NCI-H226 (cell line): ENCODE measurements around the gene TRIM7.
A peak's percentile ranks its signal among the peaks of the same experiment; 100 is the strongest.
"Not testable (repeated sequence)": the region's sequence is repeated elsewhere in the genome, so short reads cannot be mapped to it uniquely, and the experiment has no call there.

ENCODE experiments used
- DNase-seq: peaks from one replicate; pipeline ENCODE4 v3.0.0-alpha.2; 2015

Gene TRIM7

DNA sequence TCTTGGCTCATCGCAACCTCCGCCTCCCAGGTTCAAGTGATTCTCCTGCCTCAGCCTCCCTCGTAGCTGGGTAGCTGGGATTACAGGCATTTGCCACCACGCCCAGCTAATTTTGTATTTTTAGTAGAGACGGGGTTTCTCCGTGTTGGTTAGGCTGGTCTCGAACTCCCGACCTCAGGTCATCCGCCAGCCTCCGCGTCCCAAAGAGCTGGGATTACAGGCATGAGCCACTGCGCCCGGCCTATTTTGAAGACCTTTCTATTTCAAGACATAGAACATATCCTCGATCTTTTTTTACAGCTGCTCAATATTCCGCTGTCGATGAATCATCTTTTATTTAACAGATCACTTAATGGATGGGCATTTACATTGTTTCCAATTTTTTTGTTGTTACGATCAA, 5.7 kb upstream of the TRIM7 start:
- DNase-seq: not testable (repeated sequence)

DNA sequence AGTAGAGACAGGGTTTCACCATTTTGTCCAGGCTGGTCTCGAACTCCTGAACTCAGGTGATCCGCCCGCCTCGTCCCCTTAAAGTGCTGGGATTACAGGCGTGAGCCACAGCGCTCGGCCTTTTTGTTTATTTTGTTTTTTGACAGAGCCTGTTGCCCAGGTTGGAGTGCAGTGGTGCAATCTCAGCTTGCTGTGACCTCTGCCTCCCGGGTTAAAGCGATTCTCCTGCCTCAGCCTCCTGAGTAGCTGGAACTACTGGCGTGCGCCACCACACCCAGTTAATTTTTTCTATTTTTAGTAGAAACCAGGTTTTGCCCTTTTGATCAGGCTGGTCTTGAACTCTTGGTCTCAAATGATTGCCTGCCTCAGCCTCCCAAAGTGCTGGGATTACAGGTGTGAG, 5.2 kb upstream of the TRIM7 start:
- DNase-seq: not testable (repeated sequence)

DNA sequence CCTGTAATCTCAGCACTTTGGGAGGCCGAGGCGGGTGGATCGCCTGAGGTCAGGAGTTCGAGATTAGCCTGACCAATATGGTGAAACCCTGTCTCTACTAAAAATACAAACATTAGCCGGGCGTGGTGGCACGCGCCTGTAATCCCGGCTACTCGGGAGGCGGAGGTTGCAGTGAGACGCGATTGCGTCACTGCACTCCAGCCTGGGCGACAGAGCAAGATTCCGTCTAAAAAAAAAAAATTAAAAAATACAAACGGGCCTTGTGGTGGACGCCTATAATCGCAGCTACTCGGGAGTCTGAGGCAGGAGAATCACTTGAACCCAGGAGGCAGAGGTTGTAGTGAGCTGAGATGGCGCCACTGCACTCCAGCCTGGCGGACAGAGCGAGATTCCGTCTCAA, 4.0 kb upstream of the TRIM7 start:
- not testable (repeated sequence) for DNase-seq

DNA sequence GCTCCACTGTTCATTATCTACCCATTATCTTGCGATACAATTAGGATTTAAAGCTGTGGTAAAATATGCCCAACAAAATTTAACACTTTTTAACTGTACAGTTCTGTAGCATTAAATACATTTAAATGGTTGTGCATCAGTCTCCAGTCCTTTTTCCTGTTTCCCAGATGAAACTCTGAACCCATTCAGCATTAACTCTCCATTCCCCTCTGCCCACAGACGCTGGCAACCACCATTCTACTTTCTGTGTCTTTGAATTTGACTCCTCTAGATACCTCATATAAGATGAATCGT, 2.9 kb upstream of the TRIM7 start:
- DNase-seq: no peak

DNA sequence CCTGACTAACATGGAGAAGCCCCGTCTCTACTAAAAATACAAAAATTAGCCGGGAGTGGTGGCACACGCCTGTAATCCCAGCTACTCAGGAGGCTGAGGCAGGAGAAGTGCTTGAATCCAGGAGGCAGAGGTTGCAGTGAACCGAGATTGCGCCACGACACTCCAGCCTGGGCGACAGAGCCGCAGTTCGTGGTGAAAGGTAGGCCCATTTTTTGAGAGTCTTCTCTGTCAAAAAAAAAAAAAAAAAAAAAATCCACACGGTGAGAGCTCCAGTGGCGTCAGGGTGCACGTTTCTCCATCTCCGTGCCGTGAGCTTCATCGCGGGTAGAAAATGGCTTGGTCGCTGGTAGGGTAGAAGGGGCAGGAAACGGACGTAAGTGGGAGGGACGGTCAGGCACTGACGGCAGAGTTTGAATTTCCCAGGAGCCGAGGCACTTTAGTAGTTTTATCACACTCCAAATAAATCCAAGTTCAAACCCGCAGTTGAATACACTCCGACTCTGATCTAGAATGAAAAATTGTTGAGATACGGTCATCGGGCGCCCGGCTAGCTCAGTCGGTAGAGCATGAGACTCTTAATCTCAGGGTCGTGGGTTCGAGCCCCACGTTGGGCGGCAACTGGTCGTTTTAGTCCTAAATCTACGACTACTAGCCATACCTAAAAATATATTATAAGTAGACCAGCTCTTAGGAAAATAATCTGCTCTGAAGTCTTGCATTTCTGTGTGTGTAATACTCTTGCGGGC, 2.4 kb upstream of the TRIM7 start:
- peak; percentile 86 for DNase-seq

DNA sequence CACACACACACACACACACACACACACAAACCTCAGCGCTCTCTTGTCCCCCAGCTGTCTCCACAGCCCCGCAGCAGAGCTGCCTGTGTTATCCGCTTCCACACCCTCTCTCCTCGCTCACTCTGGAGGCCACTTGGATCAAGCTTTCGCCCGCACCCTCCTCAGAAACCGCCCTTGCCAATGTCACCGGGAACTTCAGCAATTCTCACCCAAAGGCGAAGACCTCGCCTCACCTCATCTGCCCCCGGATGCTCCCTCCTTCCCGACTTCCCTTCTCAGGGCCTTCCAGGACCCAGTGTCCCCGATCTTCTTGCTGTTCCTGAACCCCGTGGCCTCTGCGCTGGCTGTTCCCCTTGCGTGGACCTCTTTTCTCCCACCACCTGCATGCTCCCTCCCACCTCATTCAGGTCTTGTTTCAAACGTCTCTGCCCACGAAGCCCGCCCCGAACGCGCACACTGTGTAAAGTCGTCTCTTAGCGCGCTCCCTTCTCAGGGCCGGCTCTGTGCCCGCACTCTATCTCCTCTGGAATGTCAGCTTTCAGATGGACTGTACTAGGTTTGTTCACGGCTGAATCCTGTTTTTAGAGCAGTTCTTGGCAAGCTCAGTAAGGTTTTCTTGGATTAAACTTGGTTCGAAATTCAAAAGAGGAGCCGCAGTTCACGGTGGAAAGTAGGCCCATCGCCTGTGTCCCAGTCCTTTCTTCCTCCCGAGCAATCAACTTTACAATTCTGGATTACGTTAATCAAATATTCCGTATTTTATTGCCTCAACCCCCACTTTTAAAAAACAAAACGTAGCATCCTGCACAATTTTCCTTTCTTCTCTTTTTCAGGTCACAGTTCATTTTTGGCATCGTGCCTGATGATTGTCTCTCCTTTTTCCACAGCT, 1.0 kb upstream of the TRIM7 start:
- no peak for DNase-seq

DNA sequence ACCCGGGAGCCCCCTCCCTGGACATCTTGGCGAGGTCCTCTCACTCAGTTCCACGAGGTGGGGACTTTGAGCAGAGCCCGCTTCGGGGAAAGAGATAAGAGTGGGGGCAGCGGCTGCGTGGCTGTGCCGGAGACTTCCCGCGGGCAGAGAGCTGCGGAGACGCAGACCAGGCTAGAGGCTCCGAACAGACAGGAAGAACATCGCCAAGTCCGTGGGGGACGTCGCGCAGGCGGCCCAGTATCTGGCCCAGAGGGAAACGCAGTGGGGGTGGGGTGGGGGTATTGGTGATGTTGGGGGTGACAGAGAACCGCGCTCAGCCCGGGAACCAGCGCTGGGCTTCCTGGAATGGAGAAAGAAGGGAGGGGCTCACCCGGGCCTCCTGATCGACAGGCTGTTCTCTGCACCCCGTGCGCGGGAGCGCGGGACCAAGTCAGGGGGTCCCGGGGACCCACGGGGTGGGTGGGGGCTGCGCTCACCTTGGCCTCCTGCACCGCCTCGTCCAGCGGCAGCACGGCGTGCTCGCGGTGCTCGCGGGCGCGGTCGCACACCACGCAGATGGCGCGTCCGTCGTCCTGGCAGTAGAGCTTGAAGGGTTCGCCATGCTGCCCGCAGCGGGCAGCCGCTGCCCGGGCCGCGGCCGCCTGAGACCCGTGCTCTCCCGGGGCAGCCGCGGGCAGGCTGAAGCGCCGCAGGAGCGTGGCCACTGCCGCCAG, 727 bp downstream of the TRIM7 start:
- DNase-seq: no peak

DNA sequence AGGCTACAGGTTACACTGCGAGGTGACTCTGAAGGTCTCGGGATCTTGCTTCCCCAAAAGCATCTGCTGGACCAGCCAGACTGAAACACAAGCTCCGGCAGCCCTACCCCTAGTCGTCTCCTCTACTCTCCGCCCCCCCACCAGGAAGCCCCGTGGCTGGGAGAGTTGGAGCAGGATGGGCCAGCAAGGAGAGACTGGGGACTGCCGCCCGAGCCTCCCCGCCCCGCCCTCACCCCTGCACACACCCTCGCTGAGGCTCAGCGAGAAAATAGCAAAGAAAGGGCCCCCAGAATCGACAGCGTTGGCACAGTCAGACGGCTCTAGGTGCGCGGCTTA, 1.3 kb downstream of the TRIM7 start:
- DNase-seq: no peak

DNA sequence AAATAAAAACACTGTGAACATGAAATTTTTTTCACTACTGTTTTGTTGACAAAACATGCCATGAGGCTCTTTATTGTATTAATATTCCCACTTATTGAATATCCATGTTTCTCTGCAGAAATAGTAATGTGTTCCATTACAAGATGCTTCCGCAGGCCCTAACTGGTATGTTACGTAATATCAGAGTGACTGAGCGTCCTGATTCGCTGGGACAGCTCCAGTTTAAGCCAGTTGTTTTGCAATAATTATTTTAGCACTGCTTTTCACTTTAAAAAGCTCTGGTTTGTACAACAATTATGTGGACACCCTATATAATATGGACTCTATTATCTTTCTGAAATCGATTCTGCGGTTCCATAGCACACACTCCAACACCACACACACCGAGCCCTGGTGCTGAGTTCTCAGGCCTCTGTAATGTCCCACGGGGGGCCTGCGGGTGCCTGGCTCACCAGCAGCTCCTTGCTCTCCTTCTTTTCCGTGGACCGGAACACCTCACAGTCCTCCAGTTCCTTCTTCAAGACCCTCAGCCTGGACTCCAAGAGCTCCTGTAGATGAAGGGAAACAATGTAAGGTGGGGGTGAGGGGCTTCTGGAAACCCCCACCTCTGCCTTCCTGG, 1.8 kb downstream of the TRIM7 start:
- no peak for DNase-seq

DNA sequence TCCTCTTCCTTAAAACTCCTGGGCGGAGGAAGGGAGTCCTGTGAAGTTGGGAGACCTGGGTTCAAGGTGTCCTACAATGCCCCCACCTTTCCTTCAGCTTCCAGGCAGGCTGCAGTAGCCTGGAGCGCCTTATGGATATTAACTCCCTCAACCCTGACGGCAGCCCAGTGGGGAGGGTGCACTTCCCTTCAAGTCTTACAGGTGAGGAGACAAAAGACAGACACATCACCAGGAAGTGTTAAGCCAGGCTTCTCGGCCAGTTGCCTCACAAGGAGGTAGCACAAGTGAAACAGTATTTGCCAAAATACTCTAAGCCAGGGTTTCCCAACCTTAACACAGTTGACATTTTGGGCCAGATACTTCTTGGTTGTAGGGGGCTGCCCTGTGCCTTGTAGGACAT, 4.2 kb downstream of the TRIM7 start:
- DNase-seq: no peak

DNA sequence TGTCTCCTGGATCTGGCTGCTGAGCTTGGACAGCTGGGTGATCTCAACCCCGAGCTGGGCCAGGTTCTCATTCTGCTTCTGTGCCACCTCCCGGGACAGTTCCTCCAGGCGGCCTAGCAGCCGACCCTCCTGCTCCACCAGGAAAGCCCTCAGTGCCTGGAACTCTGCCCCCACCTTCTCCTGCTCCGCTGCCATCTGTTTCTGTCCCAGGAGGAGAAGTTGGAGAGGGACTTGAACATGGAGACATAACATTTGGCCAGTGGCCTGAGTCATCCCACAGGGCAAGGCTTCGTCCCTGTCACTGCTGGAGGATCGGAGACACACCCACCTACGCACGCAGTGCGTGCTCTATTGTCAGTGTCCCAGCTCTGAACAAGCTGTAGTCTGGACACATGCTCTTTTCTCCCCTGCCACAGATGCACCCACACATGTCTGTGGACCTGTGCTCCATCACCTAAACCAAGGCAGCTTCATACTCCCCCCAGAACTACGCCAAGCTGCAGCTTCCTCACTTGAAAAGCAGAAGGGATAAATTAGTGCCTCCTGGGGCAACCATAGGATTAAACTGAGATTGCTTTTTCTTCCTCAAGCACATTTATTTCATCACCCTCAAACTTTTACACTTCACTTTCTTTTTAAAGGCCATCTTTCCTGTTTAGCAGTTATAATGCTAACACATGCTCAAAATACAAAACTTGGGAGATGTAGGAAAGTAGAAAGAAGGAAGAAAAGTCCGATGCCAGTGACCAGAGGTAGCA, 4.9 kb downstream of the TRIM7 start:
- no peak for DNase-seq

DNA sequence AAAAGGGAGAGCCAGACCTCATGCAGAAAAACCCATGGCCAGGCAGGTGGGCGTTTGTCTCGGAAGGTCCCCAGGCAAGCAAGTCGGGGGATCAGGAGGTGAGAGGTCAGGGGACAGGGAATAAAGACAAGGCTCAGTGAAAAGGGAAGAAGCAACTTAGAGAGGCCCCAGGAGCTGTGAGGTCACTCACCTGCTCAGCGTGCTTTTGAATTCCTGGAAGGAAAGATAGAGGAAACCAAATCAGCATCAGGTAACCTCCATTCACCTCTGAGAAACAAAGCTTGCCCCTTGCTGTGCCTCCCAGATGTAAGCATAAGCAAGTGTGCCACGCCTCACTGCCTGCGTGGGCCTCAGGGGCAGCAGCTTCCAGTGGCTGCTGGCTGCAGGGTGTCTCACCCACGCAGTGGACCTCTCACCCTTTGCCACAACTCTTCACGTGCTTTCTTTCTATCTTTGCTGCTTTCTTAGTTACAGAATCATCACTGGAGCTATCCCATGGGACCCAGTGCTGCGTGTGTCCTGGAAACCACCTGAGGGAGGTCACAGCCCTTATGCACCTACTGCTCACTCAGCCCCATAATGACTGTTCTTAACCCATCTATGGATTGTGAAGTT, 6.0 kb downstream of the TRIM7 start:
- no peak for DNase-seq

DNA sequence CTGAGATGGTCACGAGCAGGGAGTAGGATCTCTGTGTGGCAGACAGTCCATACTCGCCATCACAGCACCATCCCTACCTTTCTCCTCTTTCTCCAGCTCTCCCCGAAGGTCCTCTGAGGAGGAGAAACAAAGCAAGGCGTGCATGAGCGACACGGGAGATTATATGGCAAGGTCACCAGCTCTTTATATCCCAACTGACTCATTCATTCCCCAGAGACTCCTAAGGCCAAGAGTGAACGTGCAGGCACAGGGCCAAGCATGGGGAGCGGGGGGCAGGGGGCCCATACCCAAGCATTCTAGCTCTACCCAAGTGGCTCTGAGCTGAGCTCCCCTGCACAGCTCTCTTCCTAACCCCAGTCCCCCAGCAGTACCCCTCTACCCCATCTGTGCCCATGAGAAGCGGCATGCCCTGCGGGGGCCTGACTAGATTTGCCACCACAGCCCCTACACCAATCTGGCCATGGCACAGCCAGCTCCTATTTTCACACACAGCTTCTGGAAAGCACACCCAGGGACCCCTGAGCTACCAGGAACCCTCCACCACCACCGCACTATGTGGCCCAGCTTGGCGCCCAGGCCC, 6.8 kb downstream of the TRIM7 start:
- no peak for DNase-seq

DNA sequence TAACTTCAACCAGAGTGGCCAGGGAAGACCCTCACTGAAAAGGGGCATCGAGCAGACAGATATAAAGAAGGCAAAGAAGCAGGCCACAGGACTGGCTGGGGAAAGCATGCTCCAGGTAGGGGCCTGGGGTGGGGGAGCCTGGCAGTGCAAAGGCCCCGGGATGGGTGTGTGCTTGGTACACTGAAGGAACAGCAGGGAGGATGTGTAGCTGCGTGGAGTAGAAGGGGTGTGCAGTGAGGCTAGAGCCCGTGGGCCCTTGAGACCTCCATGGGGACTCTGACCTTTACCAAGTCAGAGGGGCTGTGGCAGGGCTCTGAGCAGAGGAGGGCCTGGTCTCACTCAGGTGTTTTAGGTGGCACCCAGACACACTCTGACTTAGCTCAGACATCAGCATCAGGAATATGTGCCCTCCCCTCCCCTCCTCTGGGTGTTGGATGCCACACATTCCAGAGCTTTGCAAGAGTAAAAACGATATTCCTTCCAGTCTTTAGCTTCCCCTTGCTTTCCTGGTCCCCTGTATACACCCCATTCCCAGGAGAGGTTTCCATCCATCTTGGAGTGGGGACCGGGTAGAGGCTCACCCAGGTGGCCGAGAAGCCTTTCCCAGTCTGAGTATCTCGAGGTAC, 7.6 kb downstream of the TRIM7 start:
- DNase-seq: no peak

DNA sequence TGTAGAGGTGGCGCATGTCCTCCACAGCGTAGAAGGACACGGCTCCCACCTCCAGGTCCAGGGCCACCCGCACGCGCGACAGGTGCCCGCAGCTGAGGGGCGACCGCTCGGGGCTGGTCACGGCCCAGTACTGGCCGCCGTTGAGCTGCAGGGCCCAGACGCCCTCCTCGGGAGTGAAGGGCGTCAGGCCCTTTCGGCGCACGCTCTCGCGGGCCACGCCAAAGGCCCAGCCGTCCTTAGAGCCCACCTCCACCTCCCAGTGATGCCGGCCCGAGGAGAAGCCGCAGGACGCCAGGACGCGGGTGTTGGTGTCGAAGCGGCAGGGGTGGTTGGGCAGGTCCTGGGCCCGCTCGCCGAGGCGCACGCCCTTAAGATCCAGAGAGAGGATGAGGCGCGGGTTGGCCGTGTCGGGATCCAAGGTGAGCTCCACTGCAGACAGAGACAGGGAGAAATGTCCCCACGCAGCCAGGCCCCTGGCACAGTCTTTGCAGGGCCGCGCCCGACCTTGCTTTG, 9.7 kb downstream of the TRIM7 start:
- no peak for DNase-seq

DNA sequence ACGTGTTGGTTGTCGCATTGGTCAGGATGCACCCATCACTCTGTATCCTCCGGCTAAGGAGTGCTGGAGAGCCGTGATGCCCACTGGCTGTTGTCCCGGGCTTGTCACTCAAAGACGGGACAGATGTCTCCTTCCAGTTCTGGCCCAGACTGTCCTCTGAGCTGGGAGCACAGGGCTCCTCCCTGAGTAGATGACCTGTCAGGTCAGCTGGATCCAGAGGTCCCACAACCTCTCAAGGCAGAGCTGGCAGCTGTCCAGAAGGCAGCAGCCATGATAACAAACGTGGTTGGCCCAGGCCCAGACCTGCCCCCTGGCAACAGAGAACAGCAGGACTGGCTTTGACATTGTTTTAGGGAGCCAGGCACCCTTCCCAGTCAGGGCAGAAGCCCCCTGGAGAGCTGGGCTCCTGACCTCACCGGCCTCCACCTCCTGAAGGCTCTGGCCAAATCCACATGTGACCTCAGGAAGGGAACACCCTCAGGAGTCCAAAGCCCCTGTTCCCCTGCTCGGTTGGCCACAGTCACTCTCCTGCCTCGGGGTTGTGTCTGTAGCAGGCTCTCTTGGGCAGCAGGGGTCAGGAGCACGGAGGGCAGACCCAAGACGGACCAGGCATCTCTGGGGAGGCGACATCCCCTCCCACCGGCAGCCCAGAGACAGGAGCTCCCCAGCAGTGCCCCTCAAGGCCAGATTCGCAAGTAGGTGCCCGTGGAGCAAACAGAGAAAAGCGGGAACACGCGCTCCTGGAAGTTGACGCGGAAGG, 10.3 kb downstream of the TRIM7 start:
- DNase-seq: no peak

DNA sequence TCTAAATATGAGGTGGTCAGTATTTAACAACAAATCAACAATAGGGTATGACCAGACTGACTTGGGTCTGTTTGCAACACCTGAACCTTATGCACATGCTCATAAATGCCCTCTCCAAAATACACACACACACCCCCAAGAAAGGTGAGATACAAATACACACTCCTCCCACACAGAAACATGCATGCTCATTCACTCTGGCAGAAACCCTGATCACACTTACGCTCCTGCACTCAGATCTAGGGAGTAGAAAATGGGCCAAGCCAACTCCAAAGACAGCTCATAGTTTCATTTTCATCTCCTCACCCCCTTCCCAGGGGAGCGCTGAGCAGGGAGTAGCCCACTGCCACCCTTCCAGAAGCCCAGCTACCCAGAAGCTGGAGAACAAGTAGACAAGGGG, 11.3 kb downstream of the TRIM7 start:
- DNase-seq: no peak

DNA sequence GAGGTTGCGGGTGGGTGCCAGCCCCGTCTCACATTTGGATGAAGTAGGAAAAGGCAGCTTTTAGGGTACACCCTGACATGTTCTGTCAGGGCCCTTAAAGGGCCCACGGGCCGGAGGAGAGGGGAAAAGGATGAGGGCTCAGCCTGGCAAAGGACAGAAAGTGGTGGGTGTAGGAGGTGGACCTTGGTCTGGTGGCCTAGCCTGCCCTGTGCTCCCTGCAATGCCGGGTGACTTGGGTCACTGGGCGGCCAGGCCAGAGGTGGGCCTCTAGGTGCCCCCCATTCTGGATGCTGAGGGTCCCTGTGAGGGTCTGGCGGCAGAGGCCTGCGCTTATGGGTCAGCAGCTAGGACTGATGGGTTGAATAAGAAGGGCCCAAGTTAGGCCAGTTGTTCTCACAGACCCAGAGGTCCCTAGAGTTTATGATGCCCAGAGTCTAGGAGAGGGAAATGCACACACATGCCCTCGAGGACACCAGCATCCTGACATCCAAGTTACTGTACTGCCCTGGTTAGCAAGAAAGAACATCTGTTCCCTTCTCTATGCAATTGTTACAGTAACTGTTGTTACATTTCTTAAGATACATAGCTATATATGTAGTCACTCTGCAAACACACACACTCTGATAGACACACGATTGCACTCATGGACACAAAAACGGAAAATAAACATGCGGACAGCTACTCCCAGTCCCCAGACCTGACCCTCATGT, 12.5 kb downstream of the TRIM7 start:
- DNase-seq: no peak

DNA sequence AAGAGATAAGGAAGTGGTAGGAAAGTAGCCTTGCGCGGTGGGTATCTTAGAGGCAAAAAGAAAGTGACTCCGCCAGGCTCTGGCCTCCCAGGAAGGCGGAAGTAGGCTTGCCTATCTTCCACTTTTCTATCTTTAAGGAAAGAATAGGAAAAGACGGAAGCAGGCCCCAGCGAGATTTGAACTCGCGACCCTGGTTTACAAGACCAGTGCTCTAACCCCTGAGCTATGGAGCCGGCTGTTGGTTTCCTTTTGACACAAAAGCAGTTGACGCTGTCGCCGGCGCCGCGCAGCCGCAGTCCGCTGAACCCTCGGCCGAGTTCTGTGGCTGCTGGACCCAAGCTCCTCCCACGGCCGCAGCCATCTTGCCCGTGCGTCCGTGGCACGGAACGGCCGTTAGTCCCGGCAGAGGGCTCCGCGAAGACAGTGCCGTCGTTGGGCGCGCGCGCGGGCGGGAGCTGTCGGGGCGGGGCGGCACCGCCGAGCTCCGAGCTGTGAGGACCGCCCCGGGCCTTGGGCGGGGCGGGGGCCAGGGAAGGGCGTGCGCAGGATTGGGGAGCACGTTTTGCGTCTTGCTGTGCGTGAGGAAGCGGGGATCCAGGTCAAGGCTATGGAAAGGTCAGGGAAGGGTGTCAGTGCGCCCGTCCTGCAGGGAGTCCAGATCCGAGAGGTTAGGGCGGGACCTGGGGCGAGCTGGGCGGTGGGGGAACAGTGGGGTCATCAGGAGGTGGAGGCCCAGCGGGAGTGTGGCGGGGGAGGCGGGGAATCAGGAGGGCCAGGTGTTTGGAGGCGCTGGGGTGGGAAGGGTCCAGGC, 13.3 kb downstream of the TRIM7 start:
- peak; percentile 90 for DNase-seq
